ENCODE measurements around the gene CD3G.
"Not testable (repeated sequence)": the region's sequence is repeated elsewhere in the genome, so short reads cannot be mapped to it uniquely, and the experiment has no call there.

Gene CD3G

GRCh38 chr11:118383657-118384056 lies 39.5 kb downstream of the CD3G start:
- Histone ChIP-seq H4K20me1 (peaks cover 0 to 5% (median 0%) of the 10 kb centered on the region in 11 experiments; a peak in 3 of 22 replicates), H3K27ac (no peak overlapping the region), H3K4me2 (no peak overlapping the region), H3K36me3 (peaks cover 99 to 100% (median 100%) of the 10 kb centered on the region in 11 experiments), H3K27me3 (no peaks in the 10 kb centered on the region), H3K4me1 (no peaks in the 10 kb centered on the region), H3K9me3 (replicated peaks in 1 of 11) (no peaks in the 10 kb centered on the region), H3K4me3 (no peak overlapping the region), H3K9ac (no peak overlapping the region)
- TF ChIP-seq Cebpa-rat (IDR thresholded peaks at IDR 0.05), result no peak

GRCh38 chr11:118396097-118396501 lies 52.0 kb downstream of the CD3G start:
- Histone ChIP-seq H3K4me3 (no peak overlapping the region), H4K20me1 (no peaks in the 10 kb centered on the region), H3K4me2 (no peak overlapping the region), H3K4me1 (peaks cover 6 to 12% (median 8%) of the 10 kb centered on the region in 10 experiments; a peak in 18 of 20 replicates), H3K27me3 (no peaks in the 10 kb centered on the region), H3K36me3 (peaks cover 78 to 87% (median 82%) of the 10 kb centered on the region in 11 experiments), H3K9ac (0 out of 22 replicates have a peak overlapping the region, but pooled peaks of 1 of the 11 experiments have one; percentile 30), H3K27ac (no peak overlapping the region), H3K9me3 (replicated peaks in 1 of 11) (no peaks in the 10 kb centered on the region)
- no peak for TF ChIP-seq Cebpa-rat (IDR thresholded peaks at IDR 0.05)

GRCh38 chr11:118397448-118397847 lies 53.3 kb downstream of the CD3G start:
- no peak for TF ChIP-seq Cebpa-rat (IDR thresholded peaks at IDR 0.05)
- peaks cover under 1 to 10% (median 5%) of the 10 kb centered on the region in 11 experiments; a peak in 16 of 22 replicates for H4K20me1 ChIP-seq
- no peak overlapping the region for H3K9ac ChIP-seq
- no peaks in the 10 kb centered on the region for H3K27me3 ChIP-seq
- no peak overlapping the region for H3K27ac ChIP-seq
- H3K4me1 ChIP-seq, result peaks cover 7 to 13% (median 10%) of the 10 kb centered on the region in 10 experiments; a peak in 18 of 20 replicates
- peaks cover 65 to 74% (median 69%) of the 10 kb centered on the region in 11 experiments for H3K36me3 ChIP-seq
- H3K4me2 ChIP-seq, result no peak overlapping the region
- H3K9me3 ChIP-seq (replicated peaks in 1 of 11), result no peaks in the 10 kb centered on the region
- H3K4me3 ChIP-seq, result no peak overlapping the region

- no peaks in the 10 kb centered on the region for H3K9me3 ChIP-seq (replicated peaks in 1 of 11)
- no peak overlapping the region; a peak in 1 of 22 replicates for H3K27ac ChIP-seq
- peaks cover 16 to 25% (median 20%) of the 10 kb centered on the region in 11 experiments; a peak in 21 of 22 replicates for H4K20me1 ChIP-seq
- no peak overlapping the region for H3K4me3 ChIP-seq
- H3K9ac ChIP-seq, result no peak overlapping the region
- no peaks in the 10 kb centered on the region for H3K27me3 ChIP-seq
- H3K4me2 ChIP-seq, result no peak overlapping the region
- no peak for TF ChIP-seq Cebpa-rat (IDR thresholded peaks at IDR 0.05)
- peaks cover 50 to 73% (median 65%) of the 10 kb centered on the region in 11 experiments for H3K36me3 ChIP-seq
- peaks cover 20 to 29% (median 25%) of the 10 kb centered on the region in 10 experiments for H3K4me1 ChIP-seq
These were observed 54.8 kb downstream of the CD3G start for GRCh38 chr11:118398791-118399559.

GRCh38 chr11:118401151-118401879 lies 57.2 kb downstream of the CD3G start, which contains the start of gene ATP5MG:
ATP5MG (plus strand) TSS chr11:118401606; CDS start chr11:118401666, 60 bp downstream.
- Histone ChIP-seq H4K20me1 (peaks cover 39 to 49% (median 44%) of the 10 kb centered on the region in 11 experiments; a peak in 21 of 22 replicates), H3K36me3 (peaks cover 46 to 73% (median 64%) of the 10 kb centered on the region in 11 experiments), H3K27ac (peak within 1 kb of the TSS; percentile 84 to 97 (median 93)), H3K9ac (peak within 1 kb of the TSS; percentile 82 to 92 (median 88)), H3K27me3 (no peaks in the 10 kb centered on the region), H3K4me2 (peak within 1 kb of the TSS; percentile 80 to 95 (median 91)), H3K9me3 (replicated peaks in 1 of 11) (no peaks in the 10 kb centered on the region), H3K4me1 (peaks cover 36 to 50% (median 45%) of the 10 kb centered on the region in 10 experiments), H3K4me3 (peak within 1 kb of the TSS; percentile 86 to 97 (median 92))
- TF ChIP-seq Cebpa-rat (IDR thresholded peaks at IDR 0.05), result no peak

- H4K20me1 ChIP-seq, result peaks cover 47 to 56% (median 51%) of the 10 kb centered on the region in 11 experiments; a peak in 21 of 22 replicates
- H3K9ac ChIP-seq, result peak overlapping the region; percentile 82 to 92 (median 88)
- peak overlapping the region; percentile 86 to 97 (median 92) for H3K4me3 ChIP-seq
- no peaks in the 10 kb centered on the region for H3K27me3 ChIP-seq
- no peak; a peak in 1 of 22 replicates for TF ChIP-seq Cebpa-rat (IDR thresholded peaks at IDR 0.05)
- H3K27ac ChIP-seq, result peak overlapping the region; percentile 84 to 97 (median 93)
- H3K4me1 ChIP-seq, result peaks cover 37 to 58% (median 49%) of the 10 kb centered on the region in 10 experiments
- H3K4me2 ChIP-seq, result peak overlapping the region; percentile 80 to 95 (median 91)
- no peaks in the 10 kb centered on the region for H3K9me3 ChIP-seq (replicated peaks in 1 of 11)
- peaks cover 46 to 73% (median 64%) of the 10 kb centered on the region in 11 experiments; a peak in 21 of 22 replicates for H3K36me3 ChIP-seq
These were observed 57.9 kb downstream of the CD3G start for GRCh38 chr11:118401880-118402590.

- peaks cover 46 to 73% (median 64%) of the 10 kb centered on the region in 11 experiments for H3K36me3 ChIP-seq
- peak overlapping the region; percentile 80 to 95 (median 91) for H3K4me2 ChIP-seq
- not testable (repeated sequence) for H3K27me3 ChIP-seq; H3K9me3 ChIP-seq (replicated peaks in 1 of 11)
- H3K4me3 ChIP-seq, result peak overlapping the region; percentile 86 to 97 (median 92)
- peak overlapping the region; percentile 84 to 97 (median 93); a peak in 19 of 22 replicates for H3K27ac ChIP-seq
- peaks cover 37 to 63% (median 51%) of the 10 kb centered on the region in 10 experiments for H3K4me1 ChIP-seq
- H3K9ac ChIP-seq, result peak overlapping the region; percentile 82 to 92 (median 88)
- peaks cover 52 to 62% (median 55%) of the 10 kb centered on the region in 11 experiments; a peak in 21 of 22 replicates for H4K20me1 ChIP-seq
These were observed 58.5 kb downstream of the CD3G start for GRCh38 chr11:118402594-118402993.
